SH-SY5Y (cell line): ENCODE measurements around the gene OAT.

Experiments
- GATA2 ChIP-seq: IDR thresholded peaks from 2 replicates; pipeline ENCODE4 v1.6.1; 2011; ENCODE audit warnings: mild to moderate bottlenecking, low read depth, low read length
- GATA3 ChIP-seq: IDR thresholded peaks from 2 replicates; pipeline ENCODE4 v1.6.1; 2011; ENCODE audit warnings: low read depth, mild to moderate bottlenecking, low read length, moderate library complexity

- TF ChIP-seq GATA3 (no peak), GATA2 (no peak)
Measured at GRCh38 chr10:124467165-124467564, 48.4 kb upstream of the OAT start.
